Immature natural killer cell (primary cell): Measurements from ENCODE around the gene CFAP91. TPM values are rescaled to one million over a fixed set of nuclear protein-coding genes. Genes with fewer than 3 reads are reported as not detected.

Experiments used
- DNase-seq, 3 donors: peaks; one replicate each; pipeline ENCODE4 v3.0.0; 2022; ENCODE audit warnings: mixed read lengths in 1 of 3
- H3K27ac Mint-ChIP-seq, 6 donors: one replicate each; pipeline ENCODE4 v1.8.0; 2020; ENCODE audit warnings: mixed read lengths in 6 of 6, mild to moderate bottlenecking in 5 of 6, inconsistent platforms in 4 of 6, moderate library complexity in 3 of 6
- H3K27me3 Mint-ChIP-seq, 3 donors: one replicate each; pipeline ENCODE4 v1.8.0; 2020 to 2021; ENCODE audit warnings: low read depth in 3 of 3, mild to moderate bottlenecking in 3 of 3, mixed read lengths in 3 of 3, moderate library complexity in 3 of 3, inconsistent platforms in 1 of 3
- H3K36me3 Mint-ChIP-seq, 3 donors: one replicate each; pipeline ENCODE4 v1.8.0; 2020; ENCODE audit warnings: mixed read lengths in 3 of 3, inconsistent platforms in 2 of 3, mild to moderate bottlenecking in 2 of 3
- H3K4me1 Mint-ChIP-seq, 2 donors: one replicate each; pipeline ENCODE4 v1.8.0; 2020; ENCODE audit warnings: inconsistent platforms in 2 of 2, mild to moderate bottlenecking in 2 of 2, mixed read lengths in 2 of 2, moderate library complexity in 1 of 2
- H3K4me3 Mint-ChIP-seq, 5 donors: one replicate each; pipeline ENCODE4 v1.8.0; 2020; ENCODE audit warnings: mild to moderate bottlenecking in 5 of 5, mixed read lengths in 5 of 5, inconsistent platforms in 3 of 5, moderate library complexity in 3 of 5
- H3K9me3 Mint-ChIP-seq, 6 donors: one replicate each; pipeline ENCODE4 v1.8.0; 2020; ENCODE audit warnings: mild to moderate bottlenecking in 6 of 6, mixed read lengths in 6 of 6, inconsistent platforms in 4 of 6, moderate library complexity in 3 of 6
- polyA plus RNA-seq, 3 donors: library from polyadenylated mRNA; unstranded; fragments of 300-500 nt; fragmentation: Illumina TruSeq; gene quantifications; one replicate each; pipeline ENCODE4 v1.2.3, GENCODE V29; 2021

CFAP91 gene
- polyA plus RNA-seq, 3 donors from 2014 or later, result not detected

GRCh38 chr3:119697394-119697793 lies 5.4 kb upstream of the CFAP91 start:
- Mint-ChIP-seq H3K36me3 (no peaks in the 10 kb centered on the region), H3K9me3 (no peaks in the 10 kb centered on the region), H3K27ac (no peak overlapping the region), H3K4me3 (no peak overlapping the region), H3K27me3 (peaks cover 0 to 4% (median 1%) of the 10 kb centered on the region in 3 donors), H3K4me1 (peaks cover 17 to 25% of the 10 kb centered on the region in 2 donors)
- DNase-seq, result no peak

- peaks cover 2 to 4% (median 4%) of the 10 kb centered on the region in 3 donors for H3K27me3 Mint-ChIP-seq
- H3K4me3 Mint-ChIP-seq, result peak overlapping the region in 3 of 5 donors; percentile 12 to 45 (median 40)
- H3K36me3 Mint-ChIP-seq, result no peaks in the 10 kb centered on the region
- peaks cover 30 to 44% of the 10 kb centered on the region in 2 donors for H3K4me1 Mint-ChIP-seq
- H3K27ac Mint-ChIP-seq, result peak overlapping the region in 5 of 6 donors; percentile 6 to 83 (median 53)
- H3K9me3 Mint-ChIP-seq, result no peaks in the 10 kb centered on the region
- peak; percentile 14 to 35 (median 17) for DNase-seq
These were observed 2.4 kb upstream of the CFAP91 start for GRCh38 chr3:119700269-119700919.

DNA sequence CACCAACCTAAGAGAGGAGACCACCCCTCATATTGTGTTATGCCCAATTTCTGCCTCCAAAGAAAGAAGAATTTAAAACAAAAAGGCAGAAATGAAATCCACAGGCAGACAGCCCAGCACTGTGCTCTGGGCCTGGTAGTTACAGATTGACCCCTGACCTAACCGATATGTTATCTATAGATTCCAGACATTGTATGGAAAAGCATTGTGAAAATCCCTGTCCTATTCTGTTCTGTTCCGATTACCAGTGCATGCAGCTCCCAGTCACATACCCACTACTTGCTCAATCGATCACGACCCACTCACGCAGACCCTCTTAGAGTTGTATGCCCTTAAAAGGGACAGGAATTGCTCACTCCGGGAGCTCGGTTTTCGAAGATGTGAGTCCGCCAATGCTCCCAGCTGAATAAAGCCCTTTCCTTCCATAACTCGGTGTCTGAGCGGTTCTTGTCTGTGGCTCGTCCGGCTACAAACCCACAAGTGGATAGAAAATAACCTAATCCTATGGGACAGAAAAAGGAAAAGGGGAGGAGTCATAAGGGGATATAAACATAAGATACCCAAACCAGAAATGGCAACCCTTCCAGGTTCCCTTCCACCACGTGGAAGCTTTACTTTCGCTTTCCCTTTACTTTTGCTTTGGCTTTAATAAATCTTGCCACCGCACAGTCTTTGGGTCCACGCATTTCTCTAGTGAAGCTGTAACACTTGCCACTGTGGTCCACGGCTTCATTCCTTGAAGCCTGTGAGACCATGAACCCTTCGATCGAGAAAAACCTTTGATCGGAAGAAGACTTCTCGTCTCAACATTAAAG lies 1.7 kb upstream of the CFAP91 start:
- Mint-ChIP-seq H3K4me1 (peaks cover 30 to 44% of the 10 kb centered on the region in 2 donors), H3K9me3 (no peaks in the 10 kb centered on the region), H3K36me3 (no peaks in the 10 kb centered on the region), H3K4me3 (peak overlapping the region in 3 of 5 donors; percentile 22 to 40 (median 34)), H3K27me3 (peaks cover 2 to 6% (median 4%) of the 10 kb centered on the region in 3 donors), H3K27ac (peak overlapping the region in 5 of 6 donors; percentile 6 to 83 (median 38))
- no peak for DNase-seq

GRCh38 chr3:119703820-119704531 lies 1.2 kb downstream of the CFAP91 start:
- H3K36me3 Mint-ChIP-seq, result no peaks in the 10 kb centered on the region
- H3K4me1 Mint-ChIP-seq, result peaks cover 30 to 44% of the 10 kb centered on the region in 2 donors
- H3K4me3 Mint-ChIP-seq, result peak overlapping the region; percentile 74 to 83 (median 78)
- H3K27ac Mint-ChIP-seq, result peak overlapping the region in 4 of 6 donors; percentile 29 to 69 (median 48)
- peaks cover 2 to 4% (median 4%) of the 10 kb centered on the region in 3 donors for H3K27me3 Mint-ChIP-seq
- no peak for DNase-seq
- no peaks in the 10 kb centered on the region for H3K9me3 Mint-ChIP-seq

DNA sequence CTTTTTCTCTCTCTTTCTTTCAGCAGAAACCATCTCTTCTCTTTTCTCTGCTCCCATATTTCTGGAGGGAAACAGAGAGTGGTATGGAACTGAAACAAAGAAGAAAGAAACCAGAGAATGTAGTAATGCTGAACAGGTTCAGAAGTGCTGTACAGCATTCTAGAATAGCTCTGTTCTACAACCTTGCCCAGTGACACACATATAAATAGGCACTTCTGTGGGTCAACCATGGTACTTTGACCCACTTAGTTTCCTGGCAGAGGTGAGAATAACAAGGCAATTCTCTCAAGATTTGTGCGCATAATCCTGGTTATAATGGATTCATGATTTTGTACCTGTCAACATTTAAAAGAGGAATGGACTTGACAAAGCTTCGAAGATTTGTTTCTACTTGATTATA lies 12.3 kb downstream of the CFAP91 start:
- no peak for DNase-seq
- Mint-ChIP-seq H3K27ac (no peak overlapping the region), H3K4me1 (no peaks in the 10 kb centered on the region), H3K36me3 (no peaks in the 10 kb centered on the region), H3K4me3 (no peak overlapping the region), H3K9me3 (no peaks in the 10 kb centered on the region), H3K27me3 (peaks cover 0 to 4% (median 1%) of the 10 kb centered on the region in 3 donors)

DNA sequence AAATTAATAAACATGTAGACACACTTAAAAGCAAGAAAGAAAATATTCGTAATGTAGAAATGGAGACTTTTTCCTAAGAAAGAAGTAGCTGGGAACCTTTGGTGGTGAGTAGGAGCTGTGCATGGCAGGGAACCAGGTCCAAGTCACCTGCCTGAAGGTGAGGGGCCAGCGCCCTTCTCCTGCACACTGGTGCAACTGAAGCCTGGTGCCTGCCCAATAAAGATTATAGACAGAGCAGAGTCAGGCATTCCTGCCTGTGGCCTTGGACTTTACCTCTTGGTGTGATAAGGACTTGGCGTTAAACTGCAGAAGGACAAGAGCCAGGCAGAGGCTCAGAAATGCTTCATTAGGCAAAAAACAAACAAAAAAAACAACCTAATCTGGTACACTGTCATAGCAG lies 14.2 kb downstream of the CFAP91 start:
- Mint-ChIP-seq H3K9me3 (no peaks in the 10 kb centered on the region), H3K36me3 (no peaks in the 10 kb centered on the region), H3K27ac (no peak overlapping the region), H3K27me3 (peaks cover 4 to 5% (median 4%) of the 10 kb centered on the region in 3 donors), H3K4me1 (no peaks in the 10 kb centered on the region), H3K4me3 (no peak overlapping the region)
- DNase-seq, result no peak

DNA sequence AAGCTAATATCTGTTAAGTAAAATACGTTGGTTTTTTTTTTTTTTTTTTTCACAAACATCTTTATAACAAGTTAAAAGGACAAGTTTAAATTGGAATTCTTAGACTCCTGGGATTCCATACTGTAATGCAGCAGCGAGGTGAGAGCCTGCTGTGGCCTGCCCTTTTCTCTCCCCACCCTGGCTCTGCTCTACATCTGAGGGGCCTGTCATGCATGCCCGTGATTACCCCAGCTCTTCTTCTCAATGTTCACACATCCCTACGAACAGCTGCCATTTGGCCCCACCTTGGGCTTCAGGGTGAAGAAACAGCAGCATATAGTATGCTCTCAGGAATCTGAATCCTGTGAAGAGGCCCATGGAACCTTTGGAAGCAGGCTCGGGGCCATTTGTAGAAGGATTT lies 14.7 kb downstream of the CFAP91 start:
- no peak overlapping the region for H3K27ac Mint-ChIP-seq
- no peak overlapping the region for H3K4me3 Mint-ChIP-seq
- no peaks in the 10 kb centered on the region for H3K4me1 Mint-ChIP-seq
- no peaks in the 10 kb centered on the region for H3K9me3 Mint-ChIP-seq
- H3K36me3 Mint-ChIP-seq, result no peaks in the 10 kb centered on the region
- peaks cover 4 to 5% (median 4%) of the 10 kb centered on the region in 3 donors for H3K27me3 Mint-ChIP-seq
- DNase-seq, result no peak

- Mint-ChIP-seq H3K36me3 (no peaks in the 10 kb centered on the region), H3K27ac (no peak overlapping the region), H3K4me1 (no peaks in the 10 kb centered on the region), H3K4me3 (no peak overlapping the region), H3K27me3 (peaks cover 3 to 5% (median 4%) of the 10 kb centered on the region in 3 donors), H3K9me3 (no peaks in the 10 kb centered on the region)
- no peak for DNase-seq
These were observed 20.2 kb downstream of the CFAP91 start for GRCh38 chr3:119723022-119723421.

- H3K4me1 Mint-ChIP-seq, result no peaks in the 10 kb centered on the region
- peaks cover 0 to 5% (median 0%) of the 10 kb centered on the region in 3 donors for H3K27me3 Mint-ChIP-seq
- no peak overlapping the region for H3K4me3 Mint-ChIP-seq
- no peaks in the 10 kb centered on the region for H3K36me3 Mint-ChIP-seq
- DNase-seq, result no peak
- no peak overlapping the region for H3K27ac Mint-ChIP-seq
- H3K9me3 Mint-ChIP-seq, result no peaks in the 10 kb centered on the region
These were observed 24.1 kb downstream of the CFAP91 start for GRCh38 chr3:119726909-119727308.

GRCh38 chr3:119729996-119730395 lies 27.2 kb downstream of the CFAP91 start:
- Mint-ChIP-seq H3K27ac (no peak overlapping the region), H3K36me3 (no peaks in the 10 kb centered on the region), H3K9me3 (no peaks in the 10 kb centered on the region), H3K27me3 (peaks cover 0 to 4% (median 2%) of the 10 kb centered on the region in 3 donors), H3K4me3 (no peak overlapping the region), H3K4me1 (no peaks in the 10 kb centered on the region)
- no peak for DNase-seq

DNA sequence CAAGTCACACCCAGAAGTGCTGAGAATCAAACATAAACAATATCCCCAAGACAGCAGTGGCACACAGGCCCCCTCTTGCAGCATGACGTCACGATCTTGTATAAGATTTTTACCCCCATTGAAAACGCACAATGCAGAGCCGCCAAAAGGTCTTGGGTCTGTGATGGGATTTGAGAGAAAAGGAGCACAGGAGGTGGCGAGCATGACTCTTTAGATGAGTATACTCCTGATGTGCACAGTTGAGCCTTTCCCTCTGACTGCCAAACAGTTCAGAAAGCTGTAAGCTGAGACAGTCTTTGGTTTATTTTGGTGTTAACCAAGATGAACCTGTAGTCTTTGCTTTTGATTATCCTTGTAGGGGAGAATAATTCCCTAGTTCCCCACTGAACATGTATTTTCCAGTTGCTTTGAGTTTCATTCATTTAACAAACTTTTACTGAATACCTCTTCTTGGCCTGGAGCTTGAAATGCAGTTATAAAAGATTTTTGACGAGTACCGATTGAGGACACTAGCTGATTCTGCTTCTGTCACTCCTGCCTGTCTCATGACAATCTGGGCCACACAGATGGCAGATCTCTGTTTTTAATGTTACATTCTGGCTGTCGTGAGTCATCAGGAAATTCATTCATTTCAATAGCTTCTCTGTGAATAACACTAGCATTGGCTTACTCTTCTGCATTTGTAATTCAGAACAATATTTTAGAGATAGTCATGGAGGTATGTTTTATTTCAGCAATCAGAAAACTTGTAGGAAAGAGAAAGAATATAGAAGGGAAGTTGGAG lies 28.9 kb downstream of the CFAP91 start:
- Mint-ChIP-seq H3K27ac (no peak overlapping the region), H3K27me3 (peaks cover under 1 to 4% (median 4%) of the 10 kb centered on the region in 3 donors), H3K9me3 (no peaks in the 10 kb centered on the region), H3K4me1 (no peaks in the 10 kb centered on the region), H3K4me3 (no peak overlapping the region), H3K36me3 (no peaks in the 10 kb centered on the region)
- no peak for DNase-seq

DNA sequence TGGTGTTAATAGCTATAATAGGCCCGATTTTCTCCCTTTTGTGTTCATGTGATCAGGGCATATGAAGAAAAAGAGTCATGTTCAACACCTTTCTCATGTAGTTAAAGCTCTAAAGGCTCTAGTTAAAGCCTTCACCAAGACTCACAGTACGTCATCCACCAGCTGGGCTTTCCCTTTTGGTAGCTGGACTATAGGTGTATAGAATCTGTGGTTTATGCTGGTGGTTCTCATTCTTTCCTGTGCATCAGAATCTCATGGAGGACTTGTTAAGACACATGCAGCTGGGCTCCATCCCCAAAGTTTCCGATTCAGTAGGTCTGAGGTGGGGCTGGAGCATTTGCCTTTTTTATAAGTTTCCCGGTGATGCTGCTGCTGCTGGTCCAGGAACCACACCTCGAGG lies 31.0 kb downstream of the CFAP91 start:
- H3K4me3 Mint-ChIP-seq, result no peak overlapping the region
- H3K27me3 Mint-ChIP-seq, result peaks cover 2 to 4% (median 3%) of the 10 kb centered on the region in 3 donors
- no peaks in the 10 kb centered on the region for H3K9me3 Mint-ChIP-seq
- DNase-seq, result no peak
- no peaks in the 10 kb centered on the region for H3K36me3 Mint-ChIP-seq
- no peaks in the 10 kb centered on the region for H3K4me1 Mint-ChIP-seq
- H3K27ac Mint-ChIP-seq, result no peak overlapping the region

- Mint-ChIP-seq H3K4me3 (no peak overlapping the region), H3K4me1 (no peaks in the 10 kb centered on the region), H3K27me3 (peaks cover under 1 to 12% (median 2%) of the 10 kb centered on the region in 3 donors), H3K27ac (no peak overlapping the region), H3K36me3 (no peaks in the 10 kb centered on the region), H3K9me3 (no peaks in the 10 kb centered on the region)
- DNase-seq, result no peak
These were observed 35.9 kb downstream of the CFAP91 start for GRCh38 chr3:119738741-119739140.
